Fibroblast of skin of abdomen (primary cell): Measurements from ENCODE around the gene KRTAP1-3.
"Not testable (repeated sequence)": the region's sequence is repeated elsewhere in the genome, so short reads cannot be mapped to it uniquely, and the experiment has no call there.

Experiments
- DNase-seq: peaks from one replicate; pipeline ENCODE4 v3.0.0-alpha.2; 2013

Gene KRTAP1-3

DNA sequence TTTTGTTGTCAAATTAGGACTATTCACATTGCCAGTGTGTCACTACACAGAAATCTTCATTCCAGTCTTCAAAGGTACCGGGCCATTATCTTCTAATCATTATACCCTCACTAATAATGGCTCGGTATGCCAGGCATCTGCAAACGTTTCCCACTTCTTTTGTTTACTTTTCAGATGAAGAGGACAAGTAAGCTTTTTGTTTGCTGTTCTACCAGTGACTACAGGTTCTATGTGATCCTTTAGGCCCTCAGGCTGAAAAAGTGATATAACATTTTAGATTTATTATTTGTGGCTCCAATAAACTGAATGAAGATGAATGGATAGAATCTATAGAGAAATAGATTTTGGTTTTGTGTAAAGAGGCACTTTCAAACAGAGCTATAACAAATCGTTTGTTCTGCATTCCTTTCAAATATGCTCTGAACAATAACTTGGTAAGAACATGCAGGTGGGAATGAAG, 25.3 kb downstream of the KRTAP1-3 start:
- DNase-seq, result no peak

DNA sequence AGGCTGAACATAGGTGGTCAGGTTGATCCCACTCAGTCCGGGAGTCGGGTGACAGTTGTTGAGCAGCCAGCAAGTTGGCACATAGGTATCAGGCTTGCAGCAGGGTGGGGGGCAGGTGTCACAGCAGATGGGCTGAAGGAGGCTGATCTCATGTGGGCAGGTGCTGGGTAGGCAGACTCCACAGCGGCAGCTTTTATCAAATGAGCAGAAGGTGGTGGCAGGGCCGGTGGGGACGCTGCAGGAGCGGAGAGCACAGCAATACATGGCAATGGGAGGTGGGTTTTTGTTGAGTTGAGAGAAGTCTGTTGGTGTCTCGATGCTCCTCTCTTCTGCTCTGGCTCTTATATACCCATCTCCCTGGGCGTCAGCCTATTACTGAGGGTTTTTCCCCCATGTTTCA, 25.9 kb downstream of the KRTAP1-3 start, which contains the start of gene KRTAP3-1:
Gene KRTAP3-1, minus strand, starts transcription at position 318 of the 400 bp plus-strand sequence. Its CDS starts 54 bp downstream, at position 264.
- DNase-seq, result no peak

DNA sequence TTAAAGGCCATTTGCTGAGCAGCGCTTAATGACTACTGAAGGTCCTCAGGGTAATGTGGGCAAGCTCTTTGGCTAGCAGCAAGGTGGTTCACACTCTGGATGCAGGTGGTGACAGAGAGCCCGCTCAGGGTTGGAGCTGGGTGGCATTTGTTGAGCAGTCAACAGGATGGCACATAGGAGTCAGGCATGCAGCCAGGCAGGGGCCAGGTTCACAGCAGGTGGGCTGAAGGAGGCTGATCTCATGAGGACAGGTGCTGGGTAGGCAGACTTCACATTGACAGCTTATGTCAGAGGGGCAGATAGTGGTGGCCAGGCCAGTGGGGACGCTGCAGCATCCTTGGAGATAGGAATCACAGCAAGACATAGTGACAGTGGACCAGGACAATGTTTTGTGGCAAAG, 30.3 kb downstream of the KRTAP1-3 start:
- no peak for DNase-seq

DNA sequence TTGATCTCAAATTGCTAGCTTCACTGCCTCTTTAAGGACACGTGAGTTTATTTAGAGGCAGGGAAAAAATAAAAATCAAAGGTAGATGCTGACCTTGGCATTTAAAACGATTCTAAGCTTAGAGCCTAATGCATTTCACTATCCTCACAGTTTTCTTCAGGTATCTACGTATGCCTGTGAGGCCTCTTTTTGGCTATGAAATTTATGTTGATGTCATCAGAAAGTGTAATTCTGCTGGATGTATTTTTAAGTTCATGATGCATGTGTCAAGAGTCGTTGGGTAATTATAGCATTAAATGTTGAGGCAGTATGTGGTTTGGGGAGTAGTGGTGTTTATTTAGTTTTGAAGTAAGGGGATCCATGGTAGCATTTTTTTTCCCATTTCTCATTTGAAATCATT, 30.7 kb downstream of the KRTAP1-3 start:
- no peak for DNase-seq

DNA sequence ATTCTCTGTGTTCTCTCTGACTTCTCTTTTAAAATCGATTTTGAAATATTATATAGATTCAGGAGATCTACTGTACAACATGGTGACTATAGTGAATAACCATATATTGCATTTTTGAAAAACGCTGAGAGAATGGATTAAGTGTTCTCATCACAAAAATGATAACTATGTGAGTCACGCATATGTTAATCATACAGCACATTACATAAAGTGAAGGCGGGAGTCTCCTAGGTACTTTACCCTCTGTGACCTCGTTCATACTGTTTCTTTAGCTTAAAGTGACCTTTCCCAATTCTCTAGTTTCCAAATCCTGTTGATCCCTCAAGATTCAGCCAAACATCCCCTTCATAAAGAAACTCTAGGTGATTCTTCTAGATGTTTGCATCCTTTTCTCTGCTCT, 31.9 kb downstream of the KRTAP1-3 start:
- peak; percentile 24 for DNase-seq

DNA sequence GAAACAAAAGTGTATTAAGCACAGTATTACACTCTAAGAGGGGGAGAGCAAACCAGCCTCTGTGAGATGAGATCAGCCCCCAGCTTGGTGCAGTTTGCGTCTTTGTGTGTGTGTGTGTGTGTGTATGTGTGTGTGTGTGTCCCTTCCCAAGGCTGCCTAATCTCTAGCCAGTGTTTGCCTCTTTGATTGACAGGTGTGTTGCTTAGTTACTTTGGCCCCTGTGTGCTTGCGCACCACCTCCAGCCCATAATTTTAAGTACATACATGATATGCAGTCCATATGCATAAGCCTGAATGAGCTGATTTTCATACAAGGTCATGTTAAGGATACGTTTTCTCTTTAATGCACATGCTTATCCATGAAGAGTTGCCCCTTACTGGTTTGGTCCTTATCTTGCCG, 32.9 kb downstream of the KRTAP1-3 start:
- no peak for DNase-seq

DNA sequence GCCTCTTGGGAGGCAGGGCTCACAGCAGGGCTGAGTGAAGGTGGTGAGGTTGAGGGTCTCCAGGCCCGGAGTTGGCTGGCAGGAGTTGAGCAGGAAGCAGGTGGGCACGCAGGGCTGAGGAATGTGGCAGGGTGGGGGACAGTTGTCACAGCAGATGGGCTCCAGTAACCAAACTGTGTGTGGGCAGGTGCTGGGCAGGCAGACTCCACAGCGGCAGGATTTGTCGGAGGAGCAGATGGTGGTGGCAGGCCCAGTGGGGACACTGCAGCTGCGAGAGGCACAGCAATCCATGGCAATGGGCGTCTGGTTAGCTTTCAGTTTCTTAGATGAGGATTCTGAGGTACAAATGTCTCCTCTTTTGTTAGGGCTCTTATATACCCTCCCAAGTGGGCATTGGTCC, 35.1 kb downstream of the KRTAP1-3 start, which contains the start of gene KRTAP3-2:
Gene KRTAP3-2, minus strand, starts transcription at position 344 of the 400 bp plus-strand sequence. Its CDS starts 53 bp downstream, at position 291.
- not testable (repeated sequence) for DNase-seq

DNA sequence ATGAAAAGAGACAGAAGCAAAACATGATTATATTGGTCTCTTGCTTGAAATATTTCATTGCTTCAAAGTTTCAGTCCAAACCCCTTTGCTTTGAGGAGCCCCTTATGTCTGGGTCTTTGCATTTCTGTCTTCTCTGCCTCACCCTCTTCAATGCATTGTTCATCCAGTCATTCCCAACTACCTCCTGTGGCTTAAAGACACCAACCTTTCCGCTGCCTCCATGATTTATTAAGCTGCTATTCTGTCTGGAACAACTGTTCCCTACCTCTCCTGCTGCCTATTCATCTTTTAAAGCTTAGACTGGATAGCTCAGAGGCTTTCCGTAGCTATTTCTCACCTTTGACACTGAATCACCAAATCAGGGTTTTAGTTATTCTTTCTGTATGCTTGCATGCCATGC, 37.3 kb downstream of the KRTAP1-3 start:
- DNase-seq, result no peak

DNA sequence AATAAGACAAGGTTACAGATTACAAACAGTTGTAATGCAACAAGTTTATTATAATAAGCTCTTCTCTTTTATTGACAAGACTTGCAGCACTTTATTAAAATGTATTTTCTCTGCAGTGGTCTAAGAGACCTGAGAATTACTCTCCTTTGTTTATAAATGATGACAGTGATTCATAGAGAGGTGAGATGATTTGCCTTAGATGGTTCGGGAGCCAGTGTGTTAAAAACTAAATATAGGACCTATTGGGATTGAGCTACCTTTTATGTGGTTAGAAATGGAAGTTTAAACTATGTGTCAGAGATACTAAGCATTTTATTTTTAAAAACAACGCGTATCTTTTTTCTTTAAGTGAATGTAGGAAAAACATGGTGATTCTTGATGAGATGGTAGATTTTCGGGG, 37.8 kb downstream of the KRTAP1-3 start:
- DNase-seq, result no peak

DNA sequence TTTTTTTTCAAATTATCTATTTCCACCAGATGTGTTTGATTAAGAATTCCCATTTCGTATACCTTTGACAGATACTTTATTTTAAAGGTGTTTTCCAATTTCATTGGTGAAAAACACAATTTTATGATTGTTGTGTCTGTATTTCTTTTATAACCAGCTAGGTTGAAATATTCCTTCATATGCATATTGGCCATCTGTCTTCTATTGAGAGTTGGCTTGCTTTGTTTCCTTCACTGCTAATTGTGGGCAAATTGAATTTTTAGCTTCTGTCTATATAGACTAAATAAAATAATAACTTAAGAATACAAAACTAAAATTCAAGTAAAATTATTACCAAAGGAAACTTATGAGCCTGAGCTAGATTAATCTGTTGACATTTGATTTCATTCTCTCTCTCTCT, 39.6 kb downstream of the KRTAP1-3 start:
- no peak for DNase-seq

DNA sequence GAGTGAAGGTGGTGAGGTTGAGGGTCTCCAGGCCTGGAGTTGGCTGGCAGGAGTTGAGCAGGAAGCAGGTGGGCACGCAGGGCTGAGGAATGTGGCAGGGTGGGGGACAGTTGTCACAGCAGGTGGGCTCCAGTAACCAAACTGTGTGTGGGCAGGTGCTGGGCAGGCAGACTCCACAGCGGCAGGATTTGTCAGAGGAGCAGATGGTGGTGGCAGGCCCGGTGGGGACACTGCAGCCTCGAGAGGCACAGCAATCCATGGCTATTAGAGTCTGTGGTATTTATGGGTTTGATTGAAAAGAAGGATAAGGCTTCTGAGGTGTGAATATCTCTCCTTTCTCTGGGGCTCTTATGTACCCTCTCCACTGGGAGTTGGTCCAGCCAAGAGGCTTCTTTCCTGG, 40.8 kb downstream of the KRTAP1-3 start, which contains the start of gene KRTAP3-3:
Gene KRTAP3-3, minus strand, starts transcription at position 326 of the 400 bp plus-strand sequence. Its CDS starts 67 bp downstream, at position 259.
- DNase-seq, result no peak

DNA sequence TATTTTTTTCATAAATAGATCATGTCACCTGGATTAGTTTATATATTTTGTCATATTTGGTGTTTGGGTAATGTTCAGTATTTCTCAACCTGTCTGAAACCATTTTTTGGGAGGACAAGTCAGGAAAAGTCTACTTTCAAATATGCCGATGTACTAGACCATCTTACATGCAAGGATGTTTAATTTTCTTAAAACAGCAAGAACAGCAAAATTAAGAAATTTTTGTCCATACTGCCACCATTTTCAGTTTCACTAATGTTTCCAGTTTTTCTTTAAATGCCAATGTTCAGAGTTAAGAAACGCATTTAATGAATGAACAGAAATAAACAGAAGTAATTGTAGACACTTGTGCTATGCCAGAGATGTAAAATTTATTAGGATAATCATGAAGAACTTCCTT, 41.6 kb downstream of the KRTAP1-3 start:
- DNase-seq, result no peak

DNA sequence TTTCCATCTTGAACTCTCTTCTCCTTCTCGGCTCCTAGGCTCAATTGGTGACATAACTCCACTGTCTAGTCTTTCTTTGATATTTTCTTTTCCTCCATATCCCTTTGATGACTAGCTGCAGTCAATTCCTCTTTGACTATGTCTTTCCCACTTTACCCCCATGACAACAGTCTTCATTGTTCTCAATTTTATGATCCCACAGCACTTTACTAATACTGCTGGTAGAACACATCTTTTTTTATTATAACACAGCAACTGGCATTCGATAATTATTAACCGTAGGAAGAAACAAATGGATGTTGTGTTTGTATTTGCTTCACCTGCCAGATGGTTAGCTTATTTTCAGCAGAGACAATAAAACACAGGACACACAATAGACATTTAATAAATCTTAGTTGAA, 42.0 kb downstream of the KRTAP1-3 start:
- no peak for DNase-seq

DNA sequence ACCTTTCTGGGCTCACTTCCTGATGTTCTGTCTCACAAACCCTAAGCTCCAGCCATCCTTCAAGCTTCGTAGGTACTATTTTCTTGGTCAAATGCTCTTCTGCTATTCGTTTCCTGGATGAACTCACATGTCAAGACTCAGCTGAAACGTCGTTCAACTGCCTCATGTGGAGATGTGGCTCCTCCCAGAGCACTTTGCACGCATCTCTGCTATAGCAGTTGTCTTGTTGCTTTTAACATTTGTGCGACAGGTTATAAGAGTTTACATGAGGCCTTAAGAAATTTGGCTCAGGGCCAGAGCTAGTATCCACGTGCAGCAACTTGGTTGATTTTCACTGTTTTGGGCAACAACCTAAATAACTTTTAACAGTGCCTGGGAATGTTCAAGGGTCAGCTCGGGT, 47.8 kb downstream of the KRTAP1-3 start:
- DNase-seq, result no peak

DNA sequence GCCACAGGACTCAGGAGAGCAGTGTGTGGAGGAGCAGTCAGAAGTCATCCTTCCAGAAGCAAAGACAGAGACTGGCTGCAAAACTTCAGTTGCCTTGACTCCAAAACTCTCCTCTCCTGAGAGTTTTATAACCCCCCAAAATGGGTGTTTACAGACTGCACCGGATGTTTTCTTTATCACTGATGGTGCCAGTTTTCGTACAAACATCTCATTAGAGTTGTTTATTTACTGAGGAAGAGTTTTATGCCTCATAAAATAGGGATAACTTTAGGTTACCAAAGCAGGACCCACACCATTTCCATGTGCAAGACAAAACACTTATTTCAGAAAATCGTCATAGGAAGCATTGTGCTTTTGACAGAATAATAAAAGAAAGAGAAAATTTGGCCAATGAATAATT, 50.4 kb downstream of the KRTAP1-3 start, which contains the start of gene KRT40:
Gene KRT40, minus strand, starts transcription at position 101 of the 400 bp plus-strand sequence. Its CDS starts 53 bp downstream, at position 48.
- no peak for DNase-seq
